ENCODE data around the gene HOXD10.

DNA sequence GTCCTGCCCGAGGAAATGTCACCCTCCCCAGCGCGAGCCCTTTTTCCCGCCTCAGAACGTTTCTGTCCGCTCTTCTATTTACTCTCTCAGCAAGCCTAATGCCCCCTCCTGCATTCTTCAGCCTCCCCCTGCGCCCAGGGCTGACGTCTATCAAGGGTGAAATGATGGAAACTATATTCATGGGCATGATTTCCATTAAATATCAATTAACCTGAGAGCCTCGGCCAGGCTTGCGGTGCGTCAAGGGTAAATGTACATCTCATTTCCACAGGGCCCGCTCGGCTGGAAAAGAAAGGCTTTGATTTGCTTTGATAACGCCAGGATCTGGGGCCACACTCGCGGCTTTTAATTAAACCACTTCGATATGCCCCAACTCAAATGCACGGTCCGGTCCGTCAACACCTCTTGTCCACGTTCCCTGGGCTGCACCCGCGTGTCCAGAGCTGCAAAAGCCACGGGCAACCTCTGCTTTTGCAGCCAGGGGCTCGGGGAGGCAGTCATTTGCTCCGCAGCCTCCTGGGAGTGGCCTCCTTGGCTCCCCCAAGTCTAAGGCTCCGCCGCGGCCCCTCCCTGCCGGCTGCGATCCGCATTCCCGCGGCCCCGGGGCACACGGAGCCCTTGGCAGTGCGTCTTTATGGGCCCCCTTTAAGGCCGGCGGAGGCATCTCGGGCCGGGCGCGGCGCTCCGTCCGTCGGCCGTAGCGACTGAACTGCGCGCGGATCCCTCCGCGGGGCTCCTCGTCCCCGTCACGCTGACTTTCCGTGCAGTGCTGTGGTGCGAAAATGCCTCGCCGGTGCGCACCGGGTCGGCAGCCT is 12.6 kb downstream of the HOXD10 start, which contains the start of gene HOXD8:
- TF ChIP-seq SIN3A (IDR thresholded peaks at IDR 0.05; ENCODE audit: borderline replicate concordance, insufficient read depth, low read depth, low read length) (no peak), POLR2AphosphoS5 (IDR thresholded peaks at IDR 0.05; ENCODE audit: low read depth, low read length) (no peak)

Data from Panc1 (cell line).